H1 (cell line): ENCODE data around the gene PUDP. TPM values are rescaled to one million over a fixed set of nuclear protein-coding genes. Genes with fewer than 3 reads are reported as not detected.

ENCODE experiments used
- CTCF ChIA-PET: fragments of 300-600 bp; sonication (Branson Sonifier 250); formaldehyde crosslinking; loops from one replicate; lab custom pipeline; 2021; ENCODE audit not compliant: partially characterized antibody; lab: Charles Lee
- POLR2A ChIA-PET: fragments of 300-600 bp; sonication (Branson Sonifier 250); formaldehyde crosslinking; loops from one replicate; lab custom pipeline; 2021; ENCODE audit warnings: inconsistent platforms; ENCODE audit not compliant: partially characterized antibody; lab: Charles Lee
- DNase-seq, 2 experiments: peaks; one replicate each; pipeline versions ENCODE4 v3.0.0 to v3.0.0-alpha.2; 2010 to 2022; ENCODE audit warnings: low spot score in 2 of 2, low read depth in 1 of 2, mixed read lengths in 1 of 2
- FAIRE-seq: peaks from 2 replicates; lab custom pipeline; 2011; peaks lifted over from hg19 to GRCh38; lab: Jason Lieb, UNC
- H2AFZ ChIP-seq: 2 replicates; pipeline ENCODE4 v1.8.1; 2012; ENCODE audit warnings: low read length, inconsistent platforms
- H2AK5ac ChIP-seq: 2 replicates; pipeline ENCODE4 v1.6.1; 2013; ENCODE audit warnings: low read depth, low read length
- H2BK120ac ChIP-seq: replicated peaks from 2 replicates; pipeline ENCODE3; 2013; ENCODE audit warnings: low read depth, low read length, inconsistent platforms
- H2BK12ac ChIP-seq: 2 replicates; pipeline ENCODE4 v1.6.1; 2013; ENCODE audit warnings: low read depth, low read length
- H2BK15ac ChIP-seq: 2 replicates; pipeline ENCODE4 v1.6.1; 2013; ENCODE audit warnings: low read length
- H2BK20ac ChIP-seq: 2 replicates; pipeline ENCODE4 v1.6.1; 2013; ENCODE audit warnings: low read length
- H2BK5ac ChIP-seq: 2 replicates; pipeline ENCODE4 v1.6.1; 2013; ENCODE audit warnings: low read depth, low read length
- H3K14ac ChIP-seq: 2 replicates; pipeline ENCODE4 v1.6.1; 2013; ENCODE audit warnings: inconsistent platforms; ENCODE audit not compliant: insufficient read length
- H3K18ac ChIP-seq: 2 replicates; pipeline ENCODE4 v1.6.1; 2013; ENCODE audit warnings: low read length; ENCODE audit errors: extremely low read depth
- H3K23ac ChIP-seq: 2 replicates; pipeline ENCODE4 v1.6.1; 2013; ENCODE audit warnings: inconsistent platforms; ENCODE audit not compliant: insufficient read length
- H3K23me2 ChIP-seq: 2 replicates; pipeline ENCODE4 v1.6.1; 2013; ENCODE audit warnings: low read depth, low read length
- H3K27ac ChIP-seq: 2 replicates; pipeline ENCODE4 v1.6.1; 2011; ENCODE audit warnings: low read depth, low read length, inconsistent platforms
- H3K27me3 ChIP-seq, 4 experiments: replicated peaks in 1 of 4; 1 replicate in 1 of 4; 2 replicates in 3 of 4; pipeline versions ENCODE4 v1.6.1 to v1.8.1; 2011 to 2013; ENCODE audit warnings: low read length in 3 of 4, mild to moderate bottlenecking in 3 of 4, inconsistent platforms in 2 of 4, mixed read lengths in 2 of 4, moderate library complexity in 1 of 4; ENCODE audit not compliant: control insufficient read depth in 3 of 4, insufficient read depth in 3 of 4; ENCODE audit errors: extremely low read depth in 1 of 4
- H3K36me3 ChIP-seq, 4 experiments: 2 replicates each; pipeline versions ENCODE4 v1.6.1 to v1.8.1; 2011 to 2013; ENCODE audit warnings: mild to moderate bottlenecking in 4 of 4, low read length in 3 of 4, moderate library complexity in 2 of 4, control low read depth in 1 of 4, inconsistent platforms in 1 of 4; ENCODE audit not compliant: insufficient read depth in 4 of 4, control insufficient read depth in 2 of 4
- H3K4ac ChIP-seq: replicated peaks from 2 replicates; pipeline ENCODE3; 2013; ENCODE audit warnings: low read length, low read depth, mixed read lengths, inconsistent platforms; ENCODE audit not compliant: insufficient read length
- H3K4me1 ChIP-seq, 4 experiments: replicated peaks in 1 of 4; 1 replicate in 1 of 4; 2 replicates in 3 of 4; pipeline versions ENCODE4 v1.6.1 to v1.8.1; 2011 to 2013; ENCODE audit warnings: low read length in 3 of 4, inconsistent platforms in 2 of 4, mixed read lengths in 1 of 4; ENCODE audit not compliant: insufficient read depth in 4 of 4, control insufficient read depth in 3 of 4
- H3K4me2 ChIP-seq, 2 experiments: 2 replicates each; pipeline versions ENCODE4 v1.6.1 to v1.8.1; 2011 to 2013; ENCODE audit warnings: low read depth in 2 of 2, low read length in 2 of 2, control low read depth in 1 of 2, inconsistent platforms in 1 of 2, mild to moderate bottlenecking in 1 of 2; ENCODE audit not compliant: insufficient read depth in 1 of 2
- H3K4me3 ChIP-seq, 4 experiments: fragments of 200-600, 300-600 bp in 1 of 4; sonication (generic), shearing (Covaris generic), sonication (Bioruptor Twin) in 1 of 4; 2 replicates each; pipeline versions ENCODE4 v1.5.1 to v1.8.1; 2011 to 2016; ENCODE audit warnings: low read length in 4 of 4, low read depth in 3 of 4, control low read depth in 2 of 4, inconsistent platforms in 2 of 4, mild to moderate bottlenecking in 2 of 4, mixed read lengths in 1 of 4, moderate library complexity in 1 of 4; ENCODE audit not compliant: insufficient read depth in 2 of 4; ENCODE audit errors: extremely low read depth in 1 of 4
- H3K56ac ChIP-seq: replicated peaks from 2 replicates; pipeline ENCODE3; 2013; ENCODE audit warnings: low read depth, mild to moderate bottlenecking, mixed read lengths, low read length, inconsistent platforms; ENCODE audit not compliant: insufficient read length
- H3K79me1 ChIP-seq: 2 replicates; pipeline ENCODE4 v1.6.1; 2013; ENCODE audit warnings: low read depth, low read length, control low read depth
- H3K79me2 ChIP-seq, 2 experiments: 2 replicates each; pipeline versions ENCODE4 v1.6.1 to v1.8.1; 2012 to 2013; ENCODE audit warnings: low read length in 2 of 2, mild to moderate bottlenecking in 2 of 2, inconsistent platforms in 1 of 2; ENCODE audit not compliant: insufficient read depth in 2 of 2, control insufficient read depth in 1 of 2
- H3K9ac ChIP-seq, 4 experiments: replicated peaks in 1 of 4; 1 replicate in 1 of 4; 2 replicates in 3 of 4; pipeline versions ENCODE4 v1.6.1 to v1.8.1; 2011 to 2013; ENCODE audit warnings: low read depth in 3 of 4, low read length in 3 of 4, control low read depth in 2 of 4, mild to moderate bottlenecking in 2 of 4, moderate library complexity in 2 of 4, inconsistent platforms in 1 of 4; ENCODE audit errors: extremely low read depth in 1 of 4
- H3K9me3 ChIP-seq, 2 experiments: 2 replicates each; pipeline versions ENCODE4 v1.6.1 to v1.8.1; 2012 to 2013; ENCODE audit warnings: mild to moderate bottlenecking in 2 of 2, moderate library complexity in 2 of 2, control low read depth in 1 of 2, inconsistent platforms in 1 of 2, low read depth in 1 of 2, low read length in 1 of 2, mixed read lengths in 1 of 2; ENCODE audit not compliant: insufficient read depth in 2 of 2
- H4K20me1 ChIP-seq, 2 experiments: replicated peaks in 1 of 2; 2 replicates each; pipeline versions ENCODE3 to v1.8.1; 2011 to 2013; ENCODE audit warnings: inconsistent platforms in 2 of 2, low read length in 2 of 2, mild to moderate bottlenecking in 1 of 2; ENCODE audit not compliant: insufficient read depth in 2 of 2, control insufficient read depth in 1 of 2
- H4K5ac ChIP-seq: 2 replicates; pipeline ENCODE4 v1.6.1; 2013; ENCODE audit warnings: low read length, low read depth, mixed read lengths, inconsistent platforms; ENCODE audit not compliant: insufficient read length
- H4K8ac ChIP-seq: 2 replicates; pipeline ENCODE4 v1.8.0; 2013; ENCODE audit warnings: mild to moderate bottlenecking, moderate library complexity, low read length, inconsistent platforms; ENCODE audit not compliant: insufficient read depth; ENCODE audit errors: extremely low read depth
- H4K91ac ChIP-seq: replicated peaks from 2 replicates; pipeline ENCODE3; 2013; ENCODE audit warnings: low read length, mixed read lengths, inconsistent platforms; ENCODE audit not compliant: insufficient read length
- CTCF ChIP-seq, 3 experiments: IDR thresholded peaks; 1 replicate in 2 of 3; 2 replicates in 1 of 3; pipeline versions ENCODE4 v1.5.1 to v1.6.1; 2011; ENCODE audit warnings: low read length in 3 of 3, mild to moderate bottlenecking in 3 of 3, inconsistent platforms in 2 of 3, low read depth in 1 of 3, moderate library complexity in 1 of 3; ENCODE audit not compliant: insufficient read depth in 1 of 3; ENCODE audit errors: control extremely low read depth in 1 of 3
- WGBS, 2 experiments: shearing (Covaris generic) in 1 of 2; methylation state at CpG; one replicate each; pipeline versions ENCODE4 v1.1.6 to v1.1.7; 2013 to 2015; ENCODE audit warnings: low lambda C conversion rate in 2 of 2, mixed read lengths in 2 of 2, inconsistent platforms in 1 of 2, low coverage in 1 of 2, missing lambda C conversion rate in 1 of 2; ENCODE audit not compliant: insufficient replicate concordance in 2 of 2, insufficient coverage in 1 of 2, insufficient read length in 1 of 2; ENCODE audit errors: extremely low coverage in 1 of 2, missing lambda C conversion rate in 1 of 2; 5-methylcytosine and 5-hydroxymethylcytosine counted together
- polyA plus RNA-seq, 7 experiments: library from polyadenylated mRNA; depleted of rRNA in 3 of 7; stranded (reverse) in 5 of 7; unstranded in 2 of 7; fragments of >200 nt in 5 of 7; fragments of 200-250 nt in 2 of 7; gene quantifications; 1 replicate in 5 of 7; 2 replicates in 1 of 7; 4 replicates in 1 of 7; pipeline versions ENCODE4 v1.2.1 to v1.2.3, GENCODE V29; 2011 to 2013; ENCODE audit warnings: missing spikeins in 2 of 7, mixed read lengths in 2 of 7
- total RNA-seq: library from RNA; stranded (reverse); fragmentation: NEBNext Ultra II Directional; extraction: Animal tissue kit (Norgen Biotek cat#: 25700); gene quantifications from 2 replicates; pipeline ENCODE4 v1.2.1, GENCODE V29; 2021

The PUDP gene
- total and polyA plus RNA-seq, 2 of the 8 experiments (the other 6 are each of a cell fraction or from before 2014, with no cell fraction given) = 27.2 to 30.2 TPM

GRCh38 chrX:7019555-7019954 is 128.4 kb downstream of the PUDP start:
- no peak for FAIRE-seq
- POLR2A ChIA-PET = no interaction called here
- no peak overlapping the region for H3K4ac ChIP-seq

More at GRCh38 chrX:7019555-7019954, 128.4 kb downstream of the PUDP start:
- no peaks in the 10 kb centered on the region for H3K27me3 ChIP-seq
- CTCF ChIA-PET = no interaction called here
- no peak overlapping the region for H3K56ac ChIP-seq
- no peak overlapping the region for H2BK5ac ChIP-seq
- no peak overlapping the region for H3K14ac ChIP-seq
- H3K23ac ChIP-seq = no peak overlapping the region
- H3K4me3 ChIP-seq = no peak overlapping the region
- H3K9ac ChIP-seq = no peak overlapping the region
- TF ChIP-seq CTCF (IDR thresholded peaks at IDR 0.05; ENCODE audit: control extremely low read depth in 1 of 3, insufficient read depth in 1 of 3, low read depth in 1 of 3, low read length in 3 of 3) = no peak
- H2AFZ ChIP-seq = no peak overlapping the region
- H4K20me1 ChIP-seq = no peaks in the 10 kb centered on the region
- H3K79me2 ChIP-seq = no peaks in the 10 kb centered on the region
- no peak overlapping the region for H4K8ac ChIP-seq
- no peaks in the 10 kb centered on the region for H3K23me2 ChIP-seq
- H4K5ac ChIP-seq = no peak overlapping the region
- no peak overlapping the region for H2BK120ac ChIP-seq
- no peaks in the 10 kb centered on the region for H3K4me1 ChIP-seq
- no peak overlapping the region for H3K18ac ChIP-seq
- no peaks in the 10 kb centered on the region for H3K36me3 ChIP-seq
- no peak overlapping the region for H2BK15ac ChIP-seq
- no peak overlapping the region for H2BK12ac ChIP-seq
- H3K27ac ChIP-seq = no peak overlapping the region
- H4K91ac ChIP-seq = no peak overlapping the region
- WGBS, 2 experiments = 95% methylated on average over 2 of the region's 3 CpGs; no CpG with 5 or more reads in 1 of the 2 experiments
- H2BK20ac ChIP-seq = no peak overlapping the region
- no peak overlapping the region for H2AK5ac ChIP-seq
- H3K4me2 ChIP-seq = no peak overlapping the region
- no peak for DNase-seq
- no peaks in the 10 kb centered on the region for H3K79me1 ChIP-seq
- no peaks in the 10 kb centered on the region for H3K9me3 ChIP-seq
